ENCODE measurements around the gene TENM4. TPM values are rescaled to one million over a fixed set of nuclear protein-coding genes. Genes with fewer than 3 reads are reported as not detected.

The TENM4 gene
- total RNA-seq, 4 donors from 2014 or later, result 31.4 to 44.5 (median 38.0) TPM

- 27% methylated on average over 1 of the region's 1 CpG for WGBS
- no peaks in the 10 kb centered on the region for H3K9me3 ChIP-seq
- TF ChIP-seq POLR2AphosphoS5 (IDR thresholded peaks at IDR 0.05), result no peak
- TF ChIP-seq EP300 (IDR thresholded peaks at IDR 0.05), result no peak
- TF ChIP-seq CTCF (IDR thresholded peaks at IDR 0.05), result no peak
- no peak for TF ChIP-seq POLR2A (IDR thresholded peaks at IDR 0.05)
Observed at GRCh38 chr11:79428406-79428805, 12.4 kb downstream of the TENM4 start.

GRCh38 chr11:79427611-79428327, 13.1 kb downstream of the TENM4 start:
- TF ChIP-seq EP300 (IDR thresholded peaks at IDR 0.05) (no peak), CTCF (IDR thresholded peaks at IDR 0.05) (no peak), POLR2A (IDR thresholded peaks at IDR 0.05) (no peak), POLR2AphosphoS5 (IDR thresholded peaks at IDR 0.05) (no peak)
- DNase-seq (ENCODE audit: low spot score in 2 of 2), result no peak
- Histone ChIP-seq H3K9me3 (no peaks in the 10 kb centered on the region), H3K36me3 (no peaks in the 10 kb centered on the region), H3K27me3 (no peaks in the 10 kb centered on the region), H3K4me1 (peaks cover 7% of the 10 kb centered on the region), H3K27ac (no peak overlapping the region), H3K4me3 (no peak overlapping the region)
- WGBS, result 87% methylated on average over 5 of the region's 5 CpGs

More at GRCh38 chr11:79428406-79428805, 12.4 kb downstream of the TENM4 start:
- no peak for DNase-seq (ENCODE audit: low spot score in 2 of 2)
- Histone ChIP-seq H3K27me3 (no peaks in the 10 kb centered on the region), H3K27ac (no peak overlapping the region), H3K4me3 (no peak overlapping the region), H3K36me3 (no peaks in the 10 kb centered on the region), H3K4me1 (peaks cover 7% of the 10 kb centered on the region)

- Histone ChIP-seq H3K36me3 (no peaks in the 10 kb centered on the region), H3K27ac (no peak overlapping the region), H3K27me3 (no peaks in the 10 kb centered on the region), H3K4me1 (peaks cover 7% of the 10 kb centered on the region), H3K4me3 (no peak overlapping the region), H3K9me3 (no peaks in the 10 kb centered on the region)
- DNase-seq (ENCODE audit: low spot score in 2 of 2), result no peak
- TF ChIP-seq EP300 (IDR thresholded peaks at IDR 0.05) (no peak), CTCF (IDR thresholded peaks at IDR 0.05) (no peak), POLR2A (IDR thresholded peaks at IDR 0.05) (no peak), POLR2AphosphoS5 (IDR thresholded peaks at IDR 0.05) (no peak)
- 92% methylated on average over 4 of the region's 4 CpGs for WGBS
Observed at GRCh38 chr11:79427126-79427525, 13.7 kb downstream of the TENM4 start.

GRCh38 chr11:79425463-79425862, 15.4 kb downstream of the TENM4 start:
- H3K4me1 ChIP-seq, result peaks cover 7% of the 10 kb centered on the region
- H3K27me3 ChIP-seq, result no peaks in the 10 kb centered on the region
- no peaks in the 10 kb centered on the region for H3K36me3 ChIP-seq
- no peaks in the 10 kb centered on the region for H3K9me3 ChIP-seq
- 83% methylated on average over 2 of the region's 2 CpGs for WGBS
- H3K4me3 ChIP-seq, result no peak overlapping the region
- no peak overlapping the region for H3K27ac ChIP-seq
- TF ChIP-seq EP300 (IDR thresholded peaks at IDR 0.05), result no peak
- TF ChIP-seq POLR2AphosphoS5 (IDR thresholded peaks at IDR 0.05), result no peak
- no peak for TF ChIP-seq CTCF (IDR thresholded peaks at IDR 0.05)
- no peak for TF ChIP-seq POLR2A (IDR thresholded peaks at IDR 0.05)
- DNase-seq (ENCODE audit: low spot score in 2 of 2), result no peak

- H3K36me3 ChIP-seq, result no peaks in the 10 kb centered on the region
- WGBS, result 49% methylated on average over 3 of the region's 3 CpGs
- H3K4me3 ChIP-seq, result no peak overlapping the region
- H3K9me3 ChIP-seq, result no peaks in the 10 kb centered on the region
- TF ChIP-seq CTCF (IDR thresholded peaks at IDR 0.05) (no peak), EP300 (IDR thresholded peaks at IDR 0.05) (no peak), POLR2A (IDR thresholded peaks at IDR 0.05) (no peak), POLR2AphosphoS5 (IDR thresholded peaks at IDR 0.05) (no peak)
- no peak for DNase-seq (ENCODE audit: low spot score in 2 of 2)
- no peaks in the 10 kb centered on the region for H3K27me3 ChIP-seq
- H3K4me1 ChIP-seq, result peaks cover 9% of the 10 kb centered on the region
- H3K27ac ChIP-seq, result no peak overlapping the region
Observed at GRCh38 chr11:79423736-79424135, 17.1 kb downstream of the TENM4 start.
